ENCODE data around the gene LPAR1.

The LPAR1 gene

DNA sequence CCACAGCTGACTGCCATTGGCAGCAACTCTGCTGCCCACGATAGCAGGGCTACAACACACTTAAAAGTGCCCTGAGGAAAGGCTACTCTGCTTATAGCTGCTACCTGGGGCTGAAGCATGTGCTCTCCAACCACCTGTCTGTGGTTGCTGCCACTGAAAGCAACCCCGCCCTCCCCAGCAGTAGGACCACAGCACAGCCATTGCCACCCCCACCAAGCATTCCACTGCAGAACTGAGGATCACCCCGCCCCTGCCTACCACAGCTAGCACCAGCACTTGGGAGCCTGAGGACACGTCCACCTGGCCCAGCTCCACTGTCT, 85.8 kb downstream of the LPAR1 start:
- no peak for DNase-seq (ENCODE audit: low read depth)

DNA sequence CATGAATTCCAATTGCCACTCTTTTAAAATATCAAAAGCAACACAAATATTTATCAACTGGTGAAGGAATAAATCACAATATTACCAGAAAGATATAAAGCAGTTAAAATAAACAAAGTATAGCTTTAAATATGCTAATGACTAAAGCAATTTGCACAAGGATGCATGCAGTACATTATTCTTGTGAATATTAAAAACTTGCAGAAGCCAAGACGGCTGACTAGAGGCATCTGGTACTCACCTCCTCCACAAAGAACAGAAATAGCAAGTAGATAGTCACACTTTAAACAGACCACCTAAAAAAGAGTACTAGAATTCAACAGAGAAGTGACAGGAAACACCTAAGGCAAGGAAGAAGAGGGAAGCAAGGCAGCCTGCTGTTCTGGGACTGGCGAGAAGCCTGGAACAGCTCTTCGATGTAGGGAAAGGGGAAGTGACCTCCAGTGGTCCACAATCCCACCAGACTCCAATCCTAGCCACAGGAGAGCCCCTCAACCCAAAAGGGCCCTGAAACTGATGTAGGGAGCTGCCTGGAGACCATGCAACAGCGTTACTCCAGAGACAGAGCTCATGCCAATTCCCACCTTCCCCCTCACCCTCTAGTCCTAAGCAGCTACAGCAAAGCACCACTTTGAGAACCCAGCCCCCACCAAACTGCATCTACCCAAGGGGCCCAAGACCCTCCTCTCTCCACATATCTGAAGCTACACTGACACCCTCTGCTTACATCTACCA, 86.3 kb downstream of the LPAR1 start:
- no peak for DNase-seq (ENCODE audit: low read depth)

GRCh38 chr9:110950041-110950645, 88.1 kb downstream of the LPAR1 start:
- DNase-seq (ENCODE audit: low read depth) = no peak

DNA sequence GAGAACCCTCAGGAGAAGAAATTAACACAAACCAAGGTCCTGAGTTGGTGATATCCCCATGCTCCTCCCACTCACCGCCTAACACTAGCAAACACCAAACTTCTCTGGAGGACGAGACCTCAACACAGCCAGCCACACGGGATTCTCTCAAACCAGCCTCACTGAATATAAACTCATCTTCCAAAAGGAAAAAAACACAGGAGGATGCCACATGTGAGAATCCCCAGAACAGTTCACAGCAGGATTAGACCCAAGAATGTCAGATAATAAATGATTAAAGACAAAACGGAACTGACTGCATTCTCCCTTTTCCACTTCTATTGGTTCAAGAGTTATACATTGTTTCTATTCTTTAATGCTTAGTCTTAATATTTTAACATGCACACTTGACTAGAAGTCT, 89.2 kb downstream of the LPAR1 start:
- DNase-seq (ENCODE audit: low read depth) = no peak

- DNase-seq (ENCODE audit: low read depth) = no peak
These were observed 90.7 kb downstream of the LPAR1 start for GRCh38 chr9:110947491-110948044.

- DNase-seq (ENCODE audit: low read depth) = no peak
These were observed 95.7 kb downstream of the LPAR1 start for GRCh38 chr9:110942522-110942921.

DNA sequence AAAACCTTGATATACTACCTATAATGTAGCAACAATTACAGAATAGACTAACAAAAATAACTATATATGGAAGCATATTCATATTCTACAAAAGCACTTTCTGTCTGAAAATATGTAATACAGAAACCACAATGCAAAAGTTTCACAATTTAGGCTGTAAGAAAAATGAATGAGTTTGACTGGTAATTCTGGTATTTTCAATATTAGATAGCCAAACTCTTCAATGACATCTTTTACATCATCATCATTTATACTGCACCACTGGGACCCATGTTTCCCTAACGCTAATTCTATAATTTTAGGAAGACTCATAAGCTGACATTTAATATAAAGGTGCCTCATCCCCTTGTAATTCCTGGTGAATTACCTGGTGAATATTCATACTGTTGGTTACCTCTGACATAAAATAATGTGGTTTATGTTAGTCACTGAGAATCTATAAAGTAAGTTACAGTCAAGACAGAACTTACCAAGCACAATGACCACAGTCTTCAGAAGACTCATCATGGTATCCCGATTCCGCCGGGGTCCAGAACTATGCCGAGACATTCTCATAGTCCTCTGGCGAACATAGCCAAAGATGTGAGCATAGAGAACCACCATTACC, 97.2 kb downstream of the LPAR1 start:
- DNase-seq (ENCODE audit: low read depth) = no peak

DNA sequence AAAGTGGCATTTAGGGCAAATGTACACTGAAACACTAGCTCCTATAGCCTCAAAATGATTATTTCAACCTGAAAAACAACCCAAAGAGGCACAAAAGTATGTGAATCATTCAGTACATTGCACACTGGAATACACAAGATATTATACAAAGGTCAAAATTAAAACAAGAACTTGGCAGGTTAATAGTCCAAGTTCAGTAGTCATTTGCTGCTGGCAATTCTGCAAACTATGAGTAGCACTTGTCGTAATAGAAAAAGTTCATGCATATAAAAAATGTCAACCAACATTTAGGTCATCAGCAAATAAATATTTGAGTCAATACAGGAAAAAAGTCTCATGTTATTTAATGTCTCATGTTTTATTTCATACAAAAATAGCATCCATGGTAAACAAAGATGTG, 98.7 kb downstream of the LPAR1 start:
- no peak for DNase-seq (ENCODE audit: low read depth)

DNA sequence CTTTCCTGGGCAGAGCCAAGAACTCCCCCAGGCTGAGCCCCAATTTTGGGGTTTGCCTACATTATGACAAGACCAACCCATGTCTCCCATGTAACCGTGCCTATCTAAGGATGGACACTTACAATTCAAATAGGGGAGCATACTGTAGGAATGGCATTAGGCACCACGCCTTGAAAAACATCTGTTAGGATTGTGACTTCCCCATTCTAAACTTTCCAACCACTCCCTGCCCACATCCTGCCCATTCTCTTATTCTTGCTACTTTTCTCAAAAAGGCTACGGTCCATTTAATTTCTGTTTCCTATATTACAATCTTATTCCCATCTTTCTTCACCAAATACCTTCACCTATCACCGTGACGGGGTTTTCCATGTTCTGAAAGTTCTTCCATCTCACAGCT, 99.2 kb downstream of the LPAR1 start:
- no peak for DNase-seq (ENCODE audit: low read depth)

DNA sequence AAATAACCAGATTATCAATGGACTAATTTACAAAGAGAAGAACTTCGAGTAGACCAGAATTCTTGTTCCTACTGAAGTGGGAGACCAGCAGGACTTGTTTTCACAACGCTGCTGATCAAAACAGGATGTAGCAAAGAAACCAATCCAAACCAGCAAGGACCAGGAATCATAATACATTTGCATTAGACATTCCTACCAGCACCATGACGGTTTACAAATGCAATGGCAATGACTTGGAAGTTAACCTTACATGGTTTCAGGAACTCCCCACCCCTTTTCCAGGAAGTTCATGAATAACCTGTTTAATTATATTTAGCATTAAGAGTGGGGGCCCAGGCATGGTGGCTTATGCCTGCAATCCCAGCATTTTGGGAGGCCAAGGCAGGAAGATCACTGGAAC, 100.0 kb downstream of the LPAR1 start:
- no peak for DNase-seq (ENCODE audit: low read depth)

DNA sequence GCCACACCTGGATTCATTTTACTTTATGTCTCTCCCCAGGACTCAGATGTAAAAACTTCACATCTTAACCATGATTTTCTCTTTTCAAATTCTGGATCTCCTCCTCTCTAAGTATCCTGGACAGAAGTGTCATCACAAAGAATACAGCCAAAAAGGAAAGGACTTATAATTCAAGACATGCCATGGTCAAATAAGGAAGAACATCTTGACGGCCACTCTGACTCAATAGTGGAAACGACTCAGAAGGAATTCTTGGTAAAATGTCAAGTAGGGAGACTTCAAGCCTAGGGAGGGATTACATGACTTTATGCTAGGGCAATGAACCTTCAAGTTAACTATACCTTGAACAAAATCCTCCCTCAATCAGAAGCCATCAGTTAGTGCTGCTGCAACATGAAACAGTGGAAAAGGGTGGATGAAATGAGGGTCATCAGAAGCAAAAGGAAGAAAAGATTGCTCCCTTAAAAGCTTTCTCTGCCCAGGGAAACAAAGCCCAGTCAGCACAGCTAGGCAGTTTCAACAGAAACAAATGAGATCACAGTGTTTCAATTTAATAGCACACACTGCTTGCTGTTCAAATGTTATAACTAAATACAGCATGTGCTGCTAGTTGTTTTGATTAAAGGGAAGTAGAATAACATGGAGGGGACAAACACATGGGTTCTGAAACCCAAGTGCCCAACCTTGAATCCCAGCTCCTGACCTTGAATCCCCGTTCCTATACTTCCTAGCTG, 101.4 kb downstream of the LPAR1 start:
- no peak for DNase-seq (ENCODE audit: low read depth)

- no peak for DNase-seq (ENCODE audit: low read depth)
These were observed 102.0 kb downstream of the LPAR1 start for GRCh38 chr9:110936237-110936636.

DNA sequence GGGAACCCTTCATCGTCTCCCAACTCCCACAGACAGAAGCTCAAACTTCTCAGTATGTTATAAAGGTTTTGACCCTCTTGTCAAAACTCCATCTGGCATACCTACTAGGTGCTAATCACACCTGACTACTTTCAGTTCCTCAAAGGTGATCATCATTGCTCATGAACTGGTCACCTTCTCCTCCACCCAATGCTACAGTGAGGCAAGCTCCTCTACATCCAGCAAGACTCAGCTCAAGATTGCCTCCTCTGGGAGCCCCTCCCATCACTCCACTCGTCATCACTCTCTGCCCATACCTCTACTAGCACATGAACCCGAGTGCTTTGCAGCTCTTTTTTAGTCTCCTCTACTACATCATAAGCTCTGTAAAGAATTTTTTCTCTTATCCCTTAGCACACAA, 102.4 kb downstream of the LPAR1 start:
- DNase-seq (ENCODE audit: low read depth) = no peak

DNA sequence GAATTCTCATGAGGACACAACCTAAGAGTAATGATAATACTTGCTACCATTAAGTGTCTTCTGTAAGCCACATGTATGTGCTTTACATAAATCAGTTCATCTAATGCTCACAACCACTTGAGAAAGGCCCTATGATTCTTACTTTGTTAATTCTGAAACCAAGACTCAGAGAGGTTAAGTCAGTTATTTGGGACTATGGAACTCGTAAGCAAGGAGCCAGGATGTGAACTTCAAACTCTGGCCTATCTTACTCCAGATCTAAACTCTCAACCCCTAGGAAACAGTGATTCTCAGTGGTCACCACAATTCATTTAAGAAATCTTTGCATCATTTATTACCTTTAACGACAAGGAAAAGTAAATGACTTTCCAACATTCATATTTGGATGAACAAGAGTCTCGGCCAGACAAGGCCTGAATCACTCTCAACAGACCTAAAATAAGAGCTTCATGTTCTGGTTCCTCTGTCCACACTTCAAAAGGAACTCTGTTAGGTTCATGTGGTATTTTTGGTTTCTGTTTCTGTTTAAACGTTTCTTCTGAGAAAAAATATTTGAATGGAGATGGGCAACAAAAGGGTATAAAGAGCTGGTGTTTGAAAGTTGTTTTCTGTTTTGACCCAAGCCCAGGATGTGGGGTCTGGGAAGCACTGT, 104.8 kb downstream of the LPAR1 start:
- no peak for DNase-seq (ENCODE audit: low read depth)

GRCh38 chr9:110932863-110933262, 105.4 kb downstream of the LPAR1 start:
- no peak for DNase-seq (ENCODE audit: low read depth)

GRCh38 chr9:110928599-110928998, 109.7 kb downstream of the LPAR1 start:
- no peak for DNase-seq (ENCODE audit: low read depth)

GRCh38 chr9:110926828-110927487, 111.3 kb downstream of the LPAR1 start:
- DNase-seq (ENCODE audit: low read depth) = no peak

DNA sequence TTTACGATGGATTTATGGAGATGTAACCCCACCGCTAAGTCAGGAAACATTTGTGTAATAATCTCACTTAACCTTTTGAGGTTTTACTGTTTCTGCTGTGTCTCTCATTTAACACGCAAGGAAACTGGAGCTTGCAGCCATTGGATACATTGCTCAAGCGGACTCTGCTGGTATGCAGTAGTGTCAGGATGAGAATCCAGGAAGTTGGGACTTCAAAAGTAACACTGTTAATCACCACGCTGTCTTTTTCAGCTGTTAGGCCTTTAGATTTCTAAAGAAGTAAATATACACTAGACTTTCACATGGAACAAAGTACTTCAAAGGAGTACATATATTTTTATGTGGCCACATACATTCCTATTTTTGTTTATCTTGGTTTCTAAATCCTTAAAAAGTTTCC, 114.7 kb downstream of the LPAR1 start:
- DNase-seq (ENCODE audit: low read depth) = no peak

- DNase-seq (ENCODE audit: low read depth) = no peak
These were observed 116.1 kb downstream of the LPAR1 start for GRCh38 chr9:110922145-110922544.

DNA sequence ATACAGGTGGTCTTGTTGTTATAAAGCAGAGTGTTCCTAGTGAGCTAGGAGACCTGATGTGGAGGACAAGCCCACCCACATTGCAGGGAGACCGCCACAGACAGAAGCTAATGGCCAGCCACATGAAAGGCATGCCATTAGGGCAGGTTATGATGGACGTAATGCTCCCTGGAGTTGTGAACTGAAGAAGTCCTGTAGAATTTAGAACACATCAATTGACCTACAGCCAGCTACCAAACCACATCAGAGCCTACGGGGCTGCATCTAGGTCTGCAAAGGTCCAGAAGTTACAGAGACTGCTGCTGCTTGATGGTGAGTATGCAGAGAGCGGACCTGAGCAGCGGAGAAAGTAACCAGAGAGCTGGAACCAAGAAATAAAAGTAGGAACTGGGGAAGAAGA, 116.6 kb downstream of the LPAR1 start:
- DNase-seq (ENCODE audit: low read depth) = no peak

- DNase-seq (ENCODE audit: low read depth) = no peak
These were observed 118.7 kb downstream of the LPAR1 start for GRCh38 chr9:110919609-110920008.

DNA sequence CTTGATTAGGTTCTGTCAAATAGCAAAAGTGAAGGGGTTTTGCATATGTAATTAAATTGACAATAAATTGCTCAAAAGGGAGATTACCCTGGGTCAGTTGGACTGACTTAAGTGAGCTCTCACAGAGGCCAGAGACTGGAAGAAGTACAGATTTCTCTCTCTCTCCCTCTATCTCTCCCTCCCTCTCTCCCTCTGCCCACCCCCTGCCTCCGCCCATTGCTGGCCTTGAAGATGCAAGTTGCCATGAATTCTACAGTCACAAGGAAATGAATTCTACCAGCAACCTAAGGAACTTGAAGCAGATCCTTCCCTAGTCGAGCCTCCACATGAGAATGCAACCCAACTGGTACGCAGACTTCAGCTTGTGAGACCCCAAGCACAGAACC, 119.2 kb downstream of the LPAR1 start:
- DNase-seq (ENCODE audit: low read depth) = no peak

Measured in stimulated activated CD8-positive, alpha-beta memory T cell treated with anti-CD3 and anti-CD28 coated beads, Interleukin-15, amount 100 ng/mL, for 24 hours (primary cell).